Stimulated activated CD8-positive, alpha-beta memory T cell treated with anti-CD3 and anti-CD28 coated beads, Interleukin-12 subunit alpha, Interleukin-12 subunit beta, amount 100 ng/mL, for 4 hours (primary cell): ENCODE results near the gene STX8.
"Not testable (repeated sequence)": the region's sequence is repeated elsewhere in the genome, so short reads cannot be mapped to it uniquely, and the experiment has no call there.

ENCODE experiments used
- DNase-seq: peaks from one replicate; pipeline ENCODE4 v3.0.0-alpha.2; 2020; ENCODE audit warnings: low read depth

Gene STX8

DNA sequence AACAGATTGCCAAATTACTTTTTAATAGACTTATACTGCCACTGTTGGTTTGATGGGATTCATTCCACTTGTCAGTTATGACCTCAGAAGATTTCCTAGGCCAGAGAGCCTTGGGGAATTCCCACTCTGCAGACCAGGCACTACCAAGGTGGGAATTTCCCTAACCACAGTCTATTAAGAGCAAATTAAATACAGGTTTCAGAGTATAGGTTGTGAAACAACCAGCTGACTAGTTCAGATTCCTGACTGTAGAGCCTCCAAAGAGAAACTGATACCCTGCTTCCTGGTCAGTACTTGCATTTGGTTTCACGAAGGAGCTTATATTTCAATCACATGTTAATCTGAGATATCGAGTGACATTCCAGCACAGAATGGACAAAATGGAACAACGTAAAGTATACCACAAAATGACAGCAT is 186.5 kb downstream of the STX8 start:
- no peak for DNase-seq

GRCh38 chr17:9386401-9386800 is 189.2 kb downstream of the STX8 start:
- no peak for DNase-seq

- DNase-seq, result no peak
These were observed 191.8 kb downstream of the STX8 start for GRCh38 chr17:9383826-9384225.

GRCh38 chr17:9382626-9383025 is 193.0 kb downstream of the STX8 start:
- DNase-seq, result no peak

DNA sequence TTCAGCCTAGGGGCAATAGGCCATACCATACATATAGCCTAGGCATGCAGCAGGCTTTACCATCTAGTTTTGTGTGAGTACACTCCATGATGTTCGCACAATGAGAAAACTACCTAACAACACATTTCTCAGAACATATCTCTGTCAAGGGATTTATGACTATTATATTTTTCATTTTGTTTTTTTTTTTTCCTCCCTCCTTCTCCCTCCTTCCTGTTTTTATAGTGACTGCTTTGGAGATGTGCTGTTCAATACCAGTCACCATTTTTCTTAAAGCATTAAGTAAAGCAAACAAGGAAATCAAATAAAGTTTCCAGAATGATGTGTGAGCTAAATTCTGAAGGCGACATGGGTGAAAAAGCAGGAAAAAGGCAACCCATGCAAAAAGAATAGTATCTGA is 194.6 kb downstream of the STX8 start:
- DNase-seq, result no peak

DNA sequence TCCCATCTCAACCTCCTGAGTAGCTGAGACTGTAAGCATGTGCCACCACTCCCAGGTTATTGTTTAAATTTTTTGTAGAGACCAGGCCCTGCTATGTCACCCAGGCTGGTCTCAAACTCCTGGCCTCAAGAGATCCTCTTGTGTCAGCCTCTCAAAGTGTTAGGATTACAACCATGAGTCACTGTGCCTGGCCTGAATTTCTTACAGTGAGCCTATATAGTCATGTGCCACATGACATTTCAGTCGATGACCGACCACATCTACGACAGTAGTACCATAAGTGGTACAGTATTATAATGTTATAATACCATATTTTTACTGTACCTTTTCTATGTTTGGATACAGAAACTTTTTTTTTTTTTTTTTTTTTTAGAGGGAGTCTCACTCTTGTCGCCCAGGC is 195.3 kb downstream of the STX8 start:
- no peak for DNase-seq

GRCh38 chr17:9376177-9376576 is 199.4 kb downstream of the STX8 start:
- not testable (repeated sequence) for DNase-seq

DNA sequence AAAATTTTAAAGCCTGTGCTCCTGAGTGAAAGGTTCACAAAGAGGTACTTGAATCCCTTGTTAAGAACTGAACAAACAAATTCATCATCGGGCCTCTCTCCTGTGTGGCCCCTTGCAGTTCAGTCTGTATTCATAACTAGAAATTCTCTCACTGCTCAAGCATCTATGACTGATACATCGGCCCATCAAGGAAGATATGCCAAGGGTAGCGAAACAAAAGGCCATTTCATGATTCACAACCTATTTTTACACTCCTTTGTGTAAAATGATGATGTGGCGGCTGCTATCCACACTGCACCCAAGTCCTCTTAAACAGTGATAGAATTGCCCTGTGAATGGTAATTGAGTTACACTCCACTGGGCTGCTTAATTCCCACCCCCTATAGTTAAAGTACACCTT is 204.6 kb downstream of the STX8 start:
- DNase-seq, result no peak

DNA sequence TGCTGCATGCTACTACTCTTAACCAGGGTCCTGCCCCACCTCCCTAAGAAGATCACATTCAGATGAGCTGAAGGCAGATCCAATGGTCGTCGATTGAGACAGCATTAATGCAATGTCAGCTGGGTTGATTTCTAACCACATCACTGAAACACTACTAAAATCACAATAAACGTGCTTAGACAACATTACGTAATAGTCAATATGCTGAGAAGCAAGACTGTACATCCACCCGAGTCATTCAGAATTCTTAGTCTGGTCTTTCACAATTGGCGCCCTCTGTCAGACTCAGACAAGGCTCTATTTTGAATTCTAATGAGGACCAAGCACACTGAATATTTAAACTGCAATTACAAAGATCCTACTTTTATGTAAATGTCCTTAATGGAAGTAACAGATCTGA is 205.2 kb downstream of the STX8 start:
- no peak for DNase-seq

GRCh38 chr17:9368631-9369030 is 207.0 kb downstream of the STX8 start:
- no peak for DNase-seq

DNA sequence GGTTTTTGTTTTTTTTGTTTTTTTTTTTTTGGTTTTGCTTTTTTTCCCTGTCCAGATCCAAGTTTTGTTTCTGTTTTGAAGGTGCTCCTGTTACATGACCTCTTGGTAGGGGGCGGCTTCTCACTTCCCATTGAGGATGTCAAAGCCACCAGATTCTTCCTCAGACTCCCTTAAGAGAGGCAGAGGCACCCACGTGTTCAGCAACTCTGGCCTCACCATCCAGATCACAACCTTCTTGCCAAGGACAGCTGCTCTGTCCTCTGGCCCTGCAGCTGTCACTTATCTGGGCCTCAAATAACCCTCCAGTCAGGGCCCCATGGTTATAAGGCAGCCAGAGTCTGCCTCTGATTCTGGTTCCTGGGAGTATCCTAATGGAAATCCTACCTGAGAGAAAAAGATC is 208.5 kb downstream of the STX8 start:
- no peak for DNase-seq

DNA sequence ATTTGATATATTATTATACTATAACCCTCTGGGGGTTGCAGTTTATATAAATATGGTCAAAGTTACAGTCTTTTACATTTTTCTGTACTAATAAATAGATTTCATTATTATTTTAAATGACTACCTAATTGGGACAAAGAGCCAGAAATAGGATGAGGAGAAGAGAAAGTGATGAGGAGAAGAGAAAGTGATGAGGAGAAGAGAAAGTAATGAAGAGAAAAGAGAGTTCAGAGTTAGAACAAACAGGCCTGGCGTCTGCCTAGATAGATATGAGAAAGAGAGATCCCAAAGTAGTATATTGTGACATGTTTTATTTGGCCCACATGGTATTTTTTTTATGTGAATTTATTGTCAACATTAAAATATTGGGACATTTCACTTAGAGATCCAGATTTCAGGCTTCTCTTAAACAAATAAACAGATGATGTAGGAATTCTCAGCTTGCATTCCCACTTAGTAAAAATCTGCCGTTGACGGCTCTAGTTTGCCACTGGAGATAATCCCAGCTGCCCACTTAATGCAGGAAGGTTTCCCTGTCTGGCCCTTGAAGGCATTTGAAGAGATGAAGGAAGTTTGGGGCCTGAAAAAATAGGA is 210.7 kb downstream of the STX8 start:
- DNase-seq, result no peak

GRCh38 chr17:9363440-9364350 is 211.9 kb downstream of the STX8 start:
- no peak for DNase-seq

GRCh38 chr17:9361188-9361955 is 214.2 kb downstream of the STX8 start:
- DNase-seq, result no peak

DNA sequence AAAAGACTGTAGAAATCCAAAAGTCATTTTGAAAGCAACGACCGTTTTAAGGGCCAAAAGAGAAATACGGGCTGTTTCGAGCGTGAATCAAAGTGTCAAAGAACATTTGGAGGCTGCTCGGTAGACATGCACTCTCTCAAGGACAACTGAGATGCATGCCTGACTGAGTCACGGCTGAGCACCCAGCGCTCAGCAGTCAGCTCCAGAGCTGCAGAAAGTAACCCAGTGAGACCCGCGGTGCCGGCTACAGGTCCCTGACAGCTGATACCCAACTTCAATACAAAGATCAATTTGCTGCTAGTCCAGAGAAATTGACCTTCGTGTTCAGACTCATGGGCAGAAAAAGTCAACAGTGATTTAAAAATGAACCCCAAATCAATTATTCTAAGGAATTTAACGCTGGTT is 214.9 kb downstream of the STX8 start:
- no peak for DNase-seq

DNA sequence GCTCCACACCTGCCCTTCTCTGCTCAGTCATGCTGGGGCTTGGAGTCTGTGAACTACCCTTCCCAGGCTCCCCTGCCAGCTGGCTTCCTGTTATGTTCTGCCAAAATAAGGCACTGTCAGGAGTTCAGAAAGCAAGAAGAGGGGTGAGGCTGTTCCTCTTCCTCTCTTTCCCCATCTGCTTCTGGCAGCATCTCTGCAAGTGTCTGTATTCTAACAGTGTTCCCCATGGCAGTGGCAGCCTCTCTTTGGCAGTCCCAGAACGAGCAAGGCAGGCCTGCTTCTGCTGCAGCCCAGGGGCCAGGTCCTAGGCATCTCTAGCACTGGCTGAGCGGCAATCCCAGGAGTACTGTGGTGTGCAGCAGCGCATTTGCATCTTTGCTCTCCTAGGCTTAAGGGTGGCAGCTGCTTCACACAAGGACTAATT is 219.1 kb downstream of the STX8 start:
- no peak for DNase-seq

DNA sequence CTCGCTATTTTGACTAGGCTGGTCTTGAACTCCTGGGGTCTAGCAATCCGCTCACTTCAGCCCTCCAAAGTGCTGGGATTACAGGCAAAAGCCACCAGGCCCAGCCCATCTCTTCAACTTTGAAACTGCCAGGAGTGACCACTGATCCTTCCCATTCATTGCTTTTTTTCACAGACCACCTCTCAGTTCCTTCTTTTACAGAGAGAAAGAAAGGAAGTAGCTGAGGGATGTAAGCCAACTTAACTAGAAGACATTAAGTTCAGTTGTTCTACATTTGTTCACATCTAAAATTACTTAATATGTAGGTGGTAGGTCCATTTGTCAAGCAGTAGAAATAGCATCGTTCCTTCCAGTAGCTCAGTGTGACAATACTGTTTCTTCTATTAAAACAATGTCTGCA is 219.8 kb downstream of the STX8 start:
- DNase-seq, result no peak

GRCh38 chr17:9355231-9355630 is 220.4 kb downstream of the STX8 start:
- DNase-seq, result not testable (repeated sequence)

DNA sequence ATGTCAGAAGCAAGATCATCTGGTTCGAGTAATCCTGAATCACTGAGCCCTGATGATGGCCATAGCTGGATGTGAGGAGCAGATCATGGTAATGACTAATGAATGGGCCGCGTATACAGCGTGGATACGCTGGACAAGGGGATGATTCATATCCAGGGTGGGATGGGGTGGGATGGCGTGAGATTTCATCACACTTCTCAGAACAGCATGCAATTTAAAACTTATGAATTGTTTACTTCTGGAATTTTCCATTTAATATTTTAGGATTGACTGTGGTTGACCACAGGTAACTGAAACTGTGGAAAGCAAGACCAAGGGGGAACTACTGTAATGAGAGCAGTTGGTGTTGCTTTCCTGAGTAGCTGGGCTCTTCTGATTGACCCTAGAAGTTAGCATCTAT is 225.5 kb downstream of the STX8 start:
- DNase-seq, result no peak

DNA sequence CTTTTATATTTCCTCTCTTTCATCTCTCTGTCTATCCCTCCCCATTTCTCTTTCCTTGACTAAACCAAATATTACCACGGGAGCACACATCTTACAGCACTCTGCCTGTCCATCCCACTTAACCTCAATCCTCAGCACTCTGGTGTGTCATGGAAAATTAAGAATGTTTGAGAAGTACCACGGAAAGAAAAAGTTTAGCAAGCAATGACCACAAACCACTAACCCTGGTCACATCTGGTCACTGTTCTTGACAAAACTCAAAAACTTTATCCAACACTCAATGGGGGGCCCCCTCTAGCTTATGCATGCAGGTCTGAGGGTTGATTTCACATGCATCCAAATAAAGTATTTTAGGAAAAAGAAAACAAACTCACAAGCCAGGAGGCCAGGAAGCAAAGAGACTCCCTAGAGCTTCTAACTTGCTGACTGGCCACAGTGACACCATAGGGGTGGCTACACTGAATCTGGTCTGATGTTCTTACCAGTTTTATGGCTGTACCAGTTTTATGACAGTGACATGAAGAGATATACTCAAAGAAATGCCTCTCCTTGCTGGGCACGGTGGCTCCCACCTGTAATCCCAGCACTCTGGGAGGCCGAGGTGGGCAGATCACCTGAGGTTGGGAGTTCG is 229.2 kb downstream of the STX8 start:
- DNase-seq, result no peak

DNA sequence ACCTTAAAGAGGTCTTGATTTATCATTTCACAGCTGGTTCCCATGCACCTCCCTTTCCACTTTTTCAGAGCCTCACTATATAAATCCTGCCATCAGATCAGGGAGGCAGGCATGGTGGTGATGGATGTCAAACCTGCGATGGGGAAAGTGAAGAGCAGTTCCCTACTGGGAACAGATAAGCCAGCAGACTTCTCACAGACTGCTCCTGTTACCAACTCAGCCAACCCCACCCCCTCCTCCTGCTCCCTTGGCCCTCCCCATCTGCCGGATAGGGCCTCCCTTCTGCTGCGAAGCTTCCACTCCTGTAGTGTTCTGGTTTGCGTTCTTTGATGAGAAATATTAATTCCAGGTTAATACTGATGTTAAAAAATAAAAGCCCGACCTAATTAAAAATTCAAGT is 232.1 kb downstream of the STX8 start:
- DNase-seq, result no peak

GRCh38 chr17:9342225-9342624 is 233.4 kb downstream of the STX8 start:
- no peak for DNase-seq
